HG02970 (cell line): ENCODE measurements around the gene NUDT16.
"Not testable (repeated sequence)": the region's sequence is repeated elsewhere in the genome, so short reads cannot be mapped to it uniquely, and the experiment has no call there.

Experiments
- ATAC-seq: cut with Tn5 transposase; IDR thresholded peaks from one replicate; pipeline ENCODE4 v1.9.1; 2021; ENCODE audit warnings: mild to moderate bottlenecking, moderate library complexity, moderate number of reproducible peaks; ENCODE audit not compliant: unreplicated experiment, low FRiP score

The NUDT16 gene

GRCh38 chr3:131381445-131382291, at the start of gene NUDT16:
NUDT16 (plus strand) TSS chr3:131381774; CDS start chr3:131381805, 31 bp downstream.
- peak; percentile 100 for ATAC-seq

- ATAC-seq, result no peak
Measured at GRCh38 chr3:131338948-131339640, 42.5 kb upstream of the NUDT16 start.

- ATAC-seq, result no peak
Measured at GRCh38 chr3:131341761-131342160, 39.8 kb upstream of the NUDT16 start.

GRCh38 chr3:131348911-131349310, 32.7 kb upstream of the NUDT16 start:
- ATAC-seq, result no peak

GRCh38 chr3:131349454-131349853, 32.1 kb upstream of the NUDT16 start:
- no peak for ATAC-seq

- ATAC-seq, result no peak
Measured at GRCh38 chr3:131349946-131350347, 31.6 kb upstream of the NUDT16 start.

GRCh38 chr3:131350506-131350905, 31.1 kb upstream of the NUDT16 start:
- no peak for ATAC-seq

GRCh38 chr3:131353016-131353877, 28.3 kb upstream of the NUDT16 start:
- no peak for ATAC-seq

- no peak for ATAC-seq
Measured at GRCh38 chr3:131353986-131354385, 27.6 kb upstream of the NUDT16 start.

- no peak for ATAC-seq
Measured at GRCh38 chr3:131356006-131356595, 25.5 kb upstream of the NUDT16 start.

GRCh38 chr3:131357275-131357674, 24.3 kb upstream of the NUDT16 start:
- ATAC-seq, result no peak

GRCh38 chr3:131360191-131360755, 21.3 kb upstream of the NUDT16 start:
- ATAC-seq, result no peak

GRCh38 chr3:131361066-131361463, 20.5 kb upstream of the NUDT16 start:
- not testable (repeated sequence) for ATAC-seq

- no peak for ATAC-seq
Measured at GRCh38 chr3:131361464-131362421, 19.8 kb upstream of the NUDT16 start.

GRCh38 chr3:131363275-131363674, 18.3 kb upstream of the NUDT16 start:
- no peak for ATAC-seq

- no peak for ATAC-seq
Measured at GRCh38 chr3:131370935-131371687, 10.5 kb upstream of the NUDT16 start.

- ATAC-seq, result no peak
Measured at GRCh38 chr3:131371688-131372066, 9.9 kb upstream of the NUDT16 start.

- no peak for ATAC-seq
Measured at GRCh38 chr3:131374741-131375140, 6.8 kb upstream of the NUDT16 start.
